GM13977 (cell line): Measurements from ENCODE around the gene FOXO3.

Experiments used
- DNase-seq: peaks from one replicate; pipeline ENCODE4 v3.0.0; 2012; ENCODE audit warnings: low spot score
- in situ Hi-C: fragments of 300-500 bp; cut with MboI; formaldehyde crosslinking; loops from one replicate; pipeline ENCODE4 v1.12.0; 2022; ENCODE audit warnings: low sequenced_read_pairs, low pct_unique_long_range_greater_than_20kb, mixed read lengths, inconsistent platforms; ENCODE audit not compliant: unreplicated experiment
- TF ChIP-seq, protein P1 (sequence below): IDR thresholded peaks from 2 replicates; pipeline ENCODE4 v1.5.1; 2012; ENCODE audit warnings: mild to moderate bottlenecking, control low read depth; ENCODE audit not compliant: insufficient read depth; ENCODE audit errors: extremely low read depth, missing control alignments

Gene FOXO3

DNA sequence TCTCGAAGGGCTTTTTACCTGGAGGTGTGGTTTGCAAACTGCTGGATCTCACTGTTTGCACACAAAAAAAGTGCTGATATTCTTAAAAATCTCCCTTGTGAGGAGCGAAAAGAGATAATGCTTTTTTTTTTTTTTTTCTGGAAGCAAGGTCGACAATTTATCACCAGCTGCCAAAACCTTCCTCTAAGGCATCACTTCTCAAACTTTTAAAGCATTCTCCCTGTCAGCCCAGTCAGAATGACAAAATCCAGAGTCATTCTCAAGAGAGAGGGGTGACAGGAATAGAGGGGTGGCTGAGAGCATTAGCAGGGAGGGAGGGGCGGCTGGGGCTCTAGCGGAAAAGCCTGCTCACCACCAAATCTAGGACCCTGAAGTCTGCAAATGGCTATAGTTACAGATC, 150.4 kb downstream of the FOXO3 start:
- in situ Hi-C loops = no loop called here
- TF ChIP-seq, protein P1, sequence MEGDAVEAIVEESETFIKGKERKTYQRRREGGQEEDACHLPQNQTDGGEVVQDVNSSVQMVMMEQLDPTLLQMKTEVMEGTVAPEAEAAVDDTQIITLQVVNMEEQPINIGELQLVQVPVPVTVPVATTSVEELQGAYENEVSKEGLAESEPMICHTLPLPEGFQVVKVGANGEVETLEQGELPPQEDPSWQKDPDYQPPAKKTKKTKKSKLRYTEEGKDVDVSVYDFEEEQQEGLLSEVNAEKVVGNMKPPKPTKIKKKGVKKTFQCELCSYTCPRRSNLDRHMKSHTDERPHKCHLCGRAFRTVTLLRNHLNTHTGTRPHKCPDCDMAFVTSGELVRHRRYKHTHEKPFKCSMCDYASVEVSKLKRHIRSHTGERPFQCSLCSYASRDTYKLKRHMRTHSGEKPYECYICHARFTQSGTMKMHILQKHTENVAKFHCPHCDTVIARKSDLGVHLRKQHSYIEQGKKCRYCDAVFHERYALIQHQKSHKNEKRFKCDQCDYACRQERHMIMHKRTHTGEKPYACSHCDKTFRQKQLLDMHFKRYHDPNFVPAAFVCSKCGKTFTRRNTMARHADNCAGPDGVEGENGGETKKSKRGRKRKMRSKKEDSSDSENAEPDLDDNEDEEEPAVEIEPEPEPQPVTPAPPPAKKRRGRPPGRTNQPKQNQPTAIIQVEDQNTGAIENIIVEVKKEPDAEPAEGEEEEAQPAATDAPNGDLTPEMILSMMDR = no peak
- no peak for DNase-seq

DNA sequence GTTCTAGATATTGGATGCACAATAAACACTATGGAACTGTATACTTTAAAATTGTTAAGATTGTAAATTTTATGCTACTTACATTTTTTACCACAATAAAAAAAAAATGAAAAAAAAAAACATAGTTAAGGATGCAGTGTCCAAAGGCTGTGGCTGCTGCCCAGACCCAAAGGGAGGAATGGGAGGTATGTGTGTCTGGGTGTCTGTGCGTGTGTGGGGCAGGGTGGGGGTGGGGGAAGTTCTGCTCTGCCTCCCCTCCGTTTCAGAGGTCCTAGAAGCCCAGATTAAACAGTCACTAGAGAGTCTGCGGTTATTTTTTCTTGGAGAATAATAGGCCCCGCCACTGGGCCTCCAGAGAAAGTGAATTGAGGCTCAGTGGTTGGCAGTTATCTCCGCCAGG, 151.1 kb downstream of the FOXO3 start:
- no peak for DNase-seq
- TF ChIP-seq, protein P1 = no peak
- in situ Hi-C loops = no loop called here

GRCh38 chr6:108712946-108713345, 152.2 kb downstream of the FOXO3 start:
- TF ChIP-seq, protein P1 = no peak
- no peak for DNase-seq
- in situ Hi-C loops = no loop called here

- in situ Hi-C loops = no loop called here
- TF ChIP-seq, protein P1 = no peak
- no peak for DNase-seq
These were observed 153.5 kb downstream of the FOXO3 start for GRCh38 chr6:108714101-108714765.

GRCh38 chr6:108714766-108715414, 154.2 kb downstream of the FOXO3 start:
- in situ Hi-C loops = no loop called here
- TF ChIP-seq, protein P1 = no peak
- no peak for DNase-seq

DNA sequence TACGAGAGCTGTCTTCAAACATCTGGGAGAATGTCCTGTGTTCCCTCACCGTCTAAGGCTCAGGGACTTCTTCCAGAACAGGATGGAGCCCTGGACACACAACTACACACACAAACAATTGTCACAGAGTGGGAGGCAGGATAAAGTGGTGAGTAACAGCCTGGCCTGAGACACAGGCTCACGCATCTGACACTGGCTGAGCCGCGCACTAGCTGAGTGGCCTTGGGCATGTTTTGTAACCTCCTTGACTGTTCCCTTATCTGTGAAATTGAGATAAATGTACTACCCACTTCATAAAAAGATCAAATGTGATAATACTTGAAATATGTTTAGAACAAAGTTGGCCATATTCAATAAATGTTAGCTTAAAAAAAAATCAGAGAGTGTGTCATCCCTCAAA, 155.1 kb downstream of the FOXO3 start:
- in situ Hi-C loops = no loop called here
- TF ChIP-seq, protein P1 = no peak
- no peak for DNase-seq
